Measurements from ENCODE around the gene CHSY1.

Gene CHSY1

DNA sequence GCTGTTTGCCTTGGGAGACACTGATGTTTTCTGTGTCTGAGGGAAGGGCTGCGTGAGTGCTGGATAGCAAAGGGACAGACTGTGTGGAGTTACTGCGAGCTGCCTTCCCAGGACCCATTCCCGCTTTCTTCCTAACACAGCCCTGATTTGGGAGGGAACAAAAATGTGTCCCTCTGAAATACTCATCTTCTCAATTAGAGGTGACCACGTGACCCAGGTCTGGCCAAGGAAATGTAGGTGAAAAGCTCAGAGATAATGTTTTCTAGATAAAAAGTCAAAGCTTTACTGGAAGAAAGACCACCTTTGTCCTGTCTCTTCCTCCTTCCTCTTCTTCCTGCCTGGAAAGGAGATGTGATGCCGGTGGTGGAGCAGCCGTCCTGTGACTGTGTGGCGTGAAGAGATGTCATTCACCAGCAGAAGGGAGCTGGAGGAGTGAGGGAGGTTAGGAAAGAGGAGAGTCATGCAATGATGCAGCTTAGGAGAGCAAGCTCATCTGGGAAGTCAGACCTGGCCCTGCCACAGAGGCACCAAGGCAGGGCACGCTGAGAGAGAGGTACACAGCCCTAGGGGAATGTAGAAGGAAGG lies 105.6 kb downstream of the CHSY1 start:
- TF ChIP-seq, protein P1, sequence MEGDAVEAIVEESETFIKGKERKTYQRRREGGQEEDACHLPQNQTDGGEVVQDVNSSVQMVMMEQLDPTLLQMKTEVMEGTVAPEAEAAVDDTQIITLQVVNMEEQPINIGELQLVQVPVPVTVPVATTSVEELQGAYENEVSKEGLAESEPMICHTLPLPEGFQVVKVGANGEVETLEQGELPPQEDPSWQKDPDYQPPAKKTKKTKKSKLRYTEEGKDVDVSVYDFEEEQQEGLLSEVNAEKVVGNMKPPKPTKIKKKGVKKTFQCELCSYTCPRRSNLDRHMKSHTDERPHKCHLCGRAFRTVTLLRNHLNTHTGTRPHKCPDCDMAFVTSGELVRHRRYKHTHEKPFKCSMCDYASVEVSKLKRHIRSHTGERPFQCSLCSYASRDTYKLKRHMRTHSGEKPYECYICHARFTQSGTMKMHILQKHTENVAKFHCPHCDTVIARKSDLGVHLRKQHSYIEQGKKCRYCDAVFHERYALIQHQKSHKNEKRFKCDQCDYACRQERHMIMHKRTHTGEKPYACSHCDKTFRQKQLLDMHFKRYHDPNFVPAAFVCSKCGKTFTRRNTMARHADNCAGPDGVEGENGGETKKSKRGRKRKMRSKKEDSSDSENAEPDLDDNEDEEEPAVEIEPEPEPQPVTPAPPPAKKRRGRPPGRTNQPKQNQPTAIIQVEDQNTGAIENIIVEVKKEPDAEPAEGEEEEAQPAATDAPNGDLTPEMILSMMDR (IDR thresholded peaks at IDR 0.05): no peak

DNA sequence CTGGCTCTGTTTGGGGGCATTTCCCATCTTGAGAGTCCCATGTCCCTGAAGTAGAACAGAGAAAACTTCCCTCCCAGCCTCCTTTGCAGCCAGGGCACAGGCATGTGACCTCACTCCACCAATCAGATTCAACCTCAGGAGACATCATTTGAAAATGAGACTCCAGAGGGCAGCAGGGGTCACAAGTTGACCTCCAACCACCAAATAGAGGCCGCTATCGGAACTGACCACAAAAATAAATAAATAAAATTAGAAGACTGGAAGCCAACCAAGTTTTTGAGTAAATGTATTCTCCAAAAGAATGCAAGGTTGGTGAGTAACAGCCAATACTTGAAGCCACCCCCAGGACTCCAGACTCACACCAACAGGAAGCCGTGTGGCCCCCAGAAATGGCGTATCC lies 106.5 kb downstream of the CHSY1 start:
- TF ChIP-seq, protein P1 (IDR thresholded peaks at IDR 0.05): no peak

DNA sequence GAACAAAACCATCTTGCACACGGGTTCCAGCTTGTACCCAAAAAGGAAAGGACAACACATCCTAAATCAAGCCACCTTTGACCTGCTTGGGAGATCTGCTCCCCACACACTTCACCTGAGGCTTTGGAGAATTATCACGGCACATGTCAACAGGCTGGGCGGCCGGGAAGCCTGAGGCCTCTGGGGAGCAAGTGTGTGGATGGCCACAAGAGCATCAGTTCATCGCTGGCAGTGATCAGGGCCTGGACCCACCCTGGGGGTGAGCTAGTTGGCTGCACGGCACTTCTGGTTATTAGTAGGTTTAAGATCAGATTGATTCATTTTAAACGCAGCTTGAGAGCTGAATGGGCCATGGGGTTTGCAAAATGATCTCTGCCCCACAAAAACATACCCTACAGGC lies 108.5 kb downstream of the CHSY1 start:
- TF ChIP-seq, protein P1 (IDR thresholded peaks at IDR 0.05): no peak

DNA sequence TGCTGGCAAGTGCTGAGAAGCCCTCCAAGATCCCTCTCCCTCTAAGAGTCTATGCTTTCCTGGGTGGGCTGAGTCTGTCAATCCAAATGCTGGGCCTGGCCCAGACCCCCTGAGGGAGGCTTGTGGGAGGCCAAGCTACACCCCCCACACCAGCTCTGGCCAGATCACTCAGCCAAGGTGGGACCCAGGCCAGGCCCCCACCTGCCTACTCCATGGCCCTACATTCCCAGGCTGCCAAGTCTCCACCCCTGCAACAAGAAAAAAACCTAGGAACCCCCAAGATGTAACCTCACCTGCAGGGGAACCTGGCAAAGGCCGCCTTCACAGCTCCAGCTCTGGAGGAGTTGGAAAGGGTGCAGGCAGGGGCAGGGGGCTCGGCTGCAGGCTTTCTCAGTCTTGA lies 109.1 kb downstream of the CHSY1 start:
- TF ChIP-seq, protein P1 (IDR thresholded peaks at IDR 0.05): no peak

DNA sequence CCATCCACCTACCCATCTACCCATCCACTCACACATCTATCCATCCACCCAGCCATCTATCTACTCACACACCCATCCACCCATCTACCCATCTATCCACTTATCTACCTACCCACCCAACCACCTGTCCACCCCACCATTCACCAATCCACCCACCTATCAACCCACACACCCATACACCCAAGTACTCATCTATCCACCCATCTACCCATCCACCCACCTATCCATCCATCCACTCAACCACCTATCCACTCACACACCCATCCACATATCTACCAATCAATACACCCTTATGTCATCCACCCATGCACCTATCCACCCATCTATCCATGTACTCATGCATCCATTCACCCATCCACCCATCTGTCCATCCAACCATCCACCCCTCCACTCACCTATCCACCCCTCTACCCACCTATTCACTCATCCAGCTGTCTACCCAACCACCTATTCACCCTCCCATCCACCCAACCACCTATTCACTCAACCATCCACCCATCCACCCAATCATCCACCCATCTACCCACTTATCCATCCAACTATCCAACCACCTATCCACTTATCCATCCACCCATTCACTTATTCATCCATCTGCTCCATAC lies 109.8 kb downstream of the CHSY1 start:
- TF ChIP-seq, protein P1 (IDR thresholded peaks at IDR 0.05): no peak

DNA sequence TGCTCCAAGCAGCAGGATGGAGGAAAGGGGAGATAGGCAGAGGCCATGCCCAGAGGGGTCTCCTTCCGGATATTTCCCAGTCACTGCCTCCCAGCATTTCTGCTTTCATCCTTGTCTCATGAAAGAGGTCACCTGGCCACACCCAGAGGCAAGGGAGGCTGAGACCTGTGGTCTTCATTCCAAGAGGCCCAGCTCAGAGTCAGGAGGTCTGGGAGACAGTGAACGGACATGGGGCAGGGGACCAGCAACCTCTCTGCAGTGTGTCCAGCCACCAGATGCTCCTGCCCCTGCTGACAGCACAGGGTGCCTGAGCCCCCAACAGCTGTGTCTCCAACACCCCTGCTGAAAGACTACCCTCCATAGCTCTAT lies 111.2 kb downstream of the CHSY1 start:
- TF ChIP-seq, protein P1 (IDR thresholded peaks at IDR 0.05): no peak

DNA sequence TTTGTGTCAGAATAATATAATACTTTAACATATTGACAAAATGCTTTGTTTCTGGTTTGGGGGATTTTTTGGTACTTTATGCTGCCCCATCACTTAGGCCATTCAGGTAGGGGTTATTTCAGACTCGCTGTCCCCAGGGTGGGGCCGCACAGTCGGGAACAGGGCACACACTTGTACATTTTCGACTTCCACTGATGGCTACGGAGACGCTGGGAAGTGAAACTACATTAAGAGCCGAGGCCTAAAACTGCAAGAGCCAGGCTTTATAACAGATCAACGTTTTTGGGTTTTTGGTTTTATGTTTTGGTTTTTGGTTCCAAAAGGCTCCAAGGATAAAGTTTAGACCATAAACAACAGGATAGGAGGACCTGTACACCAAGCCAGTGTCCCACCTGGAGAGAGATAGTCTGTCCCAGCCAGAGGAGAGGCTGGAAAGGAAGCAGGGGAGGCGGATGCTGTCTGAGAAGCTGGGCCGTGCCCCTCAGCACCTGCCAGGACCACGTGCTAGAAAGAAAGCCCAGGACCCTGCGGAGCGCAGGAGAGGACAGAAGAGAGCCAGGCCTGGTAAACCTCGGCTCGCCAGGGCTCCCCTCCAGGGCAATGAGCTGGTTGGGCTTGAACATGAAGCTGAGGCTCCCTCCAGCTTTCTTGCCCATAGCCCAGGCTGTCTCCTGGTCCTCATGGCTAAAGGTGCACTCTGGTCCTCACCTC lies 111.7 kb downstream of the CHSY1 start:
- TF ChIP-seq, protein P1 (IDR thresholded peaks at IDR 0.05): no peak
